Prostate gland (tissue), 2 donors: ENCODE data around the gene HNRNPAB. TPM values are rescaled to one million over a fixed set of nuclear protein-coding genes. Genes with fewer than 3 reads are reported as not detected.

ENCODE experiments used
- DNase-seq: peaks from one replicate; pipeline ENCODE4 v3.0.0-alpha.2; 2019; ENCODE audit warnings: low spot score
- H3K27ac ChIP-seq, 2 donors: fragments of 200-600 bp; sonication (generic); 2 replicates each; pipeline ENCODE4 v1.5.1; 2017 to 2019
- H3K27me3 ChIP-seq: fragments of 200-600 bp; sonication (generic); replicated peaks from 2 replicates; pipeline ENCODE4 v1.5.1; 2019; ENCODE audit not compliant: insufficient read depth
- H3K36me3 ChIP-seq, 2 donors: fragments of 200-600 bp; sonication (generic); 1 replicate in 1 of 2; 2 replicates in 1 of 2; pipeline versions ENCODE4 v1.5.1 to v1.8.1; 2017 to 2019
- H3K4me1 ChIP-seq: fragments of 200-600 bp; sonication (generic); replicated peaks from 2 replicates; pipeline ENCODE4 v1.5.1; 2019
- H3K4me3 ChIP-seq, 2 donors: fragments of 200-600 bp; sonication (generic); 2 replicates each; pipeline ENCODE4 v1.5.1; 2017 to 2019
- H3K9me3 ChIP-seq: fragments of 200-600 bp; sonication (generic); 2 replicates; pipeline ENCODE4 v1.5.1; 2017
- POLR2A ChIP-seq: fragments of 450-650 bp; IDR thresholded peaks from one replicate; pipeline ENCODE4 v1.6.1; 2016; ENCODE audit warnings: antibody characterized with exemption, mild to moderate bottlenecking
- POLR2AphosphoS5 ChIP-seq: sonication (generic); formaldehyde crosslinking; IDR thresholded peaks from one replicate; pipeline ENCODE4 v1.6.1; 2017; ENCODE audit warnings: antibody characterized with exemption
- WGBS: methylation state at CpG from one replicate; pipeline ENCODE4 v1.1.5; 2018; 5-methylcytosine and 5-hydroxymethylcytosine counted together
- intact Hi-C: fragments of 100-400 bp; cut with DNase I; formaldehyde crosslinking; loops from one replicate; pipeline ENCODE4 v1.14.2; 2022
- total RNA-seq, 2 donors: library from RNA; depleted of rRNA; stranded (reverse); fragments of >200 nt; gene quantifications; one replicate each; pipeline ENCODE4 v1.1.0, GENCODE V29; 2016
- TF ChIP-seq, protein P1 (sequence below), 4 experiments: fragments of 200-600 bp in 2 of 4; fragments of 450-650 bp in 2 of 4; sonication (generic) in 2 of 4; IDR thresholded peaks; 1 replicate in 3 of 4; 2 replicates in 1 of 4; pipeline ENCODE4 v1.5.1; 2016 to 2019; ENCODE audit warnings: antibody characterized with exemption in 4 of 4, mild to moderate bottlenecking in 2 of 4, moderate library complexity in 2 of 4

HNRNPAB gene
- total RNA-seq, 2 donors from 2014 or later = 73.1 to 104 TPM

DNA sequence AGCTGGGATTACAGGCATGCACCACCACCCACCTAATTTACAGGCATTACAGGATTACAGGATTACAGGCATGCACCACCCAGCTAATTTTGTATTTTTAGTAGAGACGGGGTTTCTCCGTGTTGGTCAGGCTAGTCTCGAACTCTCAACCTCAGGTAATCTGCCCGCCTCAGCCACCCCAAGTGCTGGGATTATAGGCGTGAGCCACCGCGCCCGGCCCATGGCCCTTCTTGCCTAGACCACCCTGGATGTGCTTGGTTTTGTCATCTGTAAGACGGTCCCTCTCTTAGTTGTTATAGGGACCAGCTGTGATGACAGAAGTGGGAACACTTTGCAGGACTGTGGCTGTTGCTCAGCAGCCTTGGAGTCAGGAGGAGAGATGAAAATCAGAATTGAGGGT is 31.8 kb downstream of the HNRNPAB start:
- TF ChIP-seq, protein P1, sequence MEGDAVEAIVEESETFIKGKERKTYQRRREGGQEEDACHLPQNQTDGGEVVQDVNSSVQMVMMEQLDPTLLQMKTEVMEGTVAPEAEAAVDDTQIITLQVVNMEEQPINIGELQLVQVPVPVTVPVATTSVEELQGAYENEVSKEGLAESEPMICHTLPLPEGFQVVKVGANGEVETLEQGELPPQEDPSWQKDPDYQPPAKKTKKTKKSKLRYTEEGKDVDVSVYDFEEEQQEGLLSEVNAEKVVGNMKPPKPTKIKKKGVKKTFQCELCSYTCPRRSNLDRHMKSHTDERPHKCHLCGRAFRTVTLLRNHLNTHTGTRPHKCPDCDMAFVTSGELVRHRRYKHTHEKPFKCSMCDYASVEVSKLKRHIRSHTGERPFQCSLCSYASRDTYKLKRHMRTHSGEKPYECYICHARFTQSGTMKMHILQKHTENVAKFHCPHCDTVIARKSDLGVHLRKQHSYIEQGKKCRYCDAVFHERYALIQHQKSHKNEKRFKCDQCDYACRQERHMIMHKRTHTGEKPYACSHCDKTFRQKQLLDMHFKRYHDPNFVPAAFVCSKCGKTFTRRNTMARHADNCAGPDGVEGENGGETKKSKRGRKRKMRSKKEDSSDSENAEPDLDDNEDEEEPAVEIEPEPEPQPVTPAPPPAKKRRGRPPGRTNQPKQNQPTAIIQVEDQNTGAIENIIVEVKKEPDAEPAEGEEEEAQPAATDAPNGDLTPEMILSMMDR (IDR thresholded peaks at IDR 0.05) = no peak
- no peak for TF ChIP-seq POLR2AphosphoS5
- no peak for TF ChIP-seq POLR2A
- WGBS = 91% methylated on average over 9 of the region's 9 CpGs
- intact Hi-C loops = no loop called here
- H3K36me3 ChIP-seq = no peaks in the 10 kb centered on the region
- peaks cover 8% of the 10 kb centered on the region for H3K4me1 ChIP-seq
- no peaks in the 10 kb centered on the region for H3K9me3 ChIP-seq
- no peak overlapping the region for H3K4me3 ChIP-seq
- H3K27me3 ChIP-seq = no peaks in the 10 kb centered on the region
- H3K27ac ChIP-seq = no peak overlapping the region
- no peak for DNase-seq

DNA sequence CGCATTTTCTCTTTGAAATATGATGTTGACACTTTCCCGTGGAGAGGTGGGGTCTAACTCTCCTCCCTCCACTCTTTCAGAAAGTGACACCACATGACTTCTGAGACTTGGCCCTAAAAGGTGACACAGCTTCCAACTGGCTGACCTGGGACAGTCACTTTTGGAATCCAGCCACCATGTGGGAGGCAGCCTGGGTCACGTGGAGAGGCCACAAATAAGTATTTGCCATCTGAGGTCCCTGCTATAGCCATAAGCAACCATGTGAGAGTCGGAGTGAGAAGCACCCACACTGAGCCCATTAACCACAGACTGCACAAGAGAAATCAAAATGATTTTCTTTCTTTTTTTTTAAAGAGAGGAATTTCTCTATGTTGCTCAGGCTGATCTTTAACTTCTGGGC is 32.3 kb downstream of the HNRNPAB start:
- H3K27ac ChIP-seq = no peak overlapping the region
- no peak for DNase-seq
- no peak overlapping the region for H3K4me3 ChIP-seq
- no peaks in the 10 kb centered on the region for H3K36me3 ChIP-seq
- 57% methylated on average over 4 of the region's 4 CpGs for WGBS
- peaks cover 2% of the 10 kb centered on the region for H3K4me1 ChIP-seq
- no peak for TF ChIP-seq POLR2A
- TF ChIP-seq, protein P1 (IDR thresholded peaks at IDR 0.05) = no peak
- no peak for TF ChIP-seq POLR2AphosphoS5
- intact Hi-C loops = no loop called here
- no peaks in the 10 kb centered on the region for H3K9me3 ChIP-seq
- no peaks in the 10 kb centered on the region for H3K27me3 ChIP-seq

DNA sequence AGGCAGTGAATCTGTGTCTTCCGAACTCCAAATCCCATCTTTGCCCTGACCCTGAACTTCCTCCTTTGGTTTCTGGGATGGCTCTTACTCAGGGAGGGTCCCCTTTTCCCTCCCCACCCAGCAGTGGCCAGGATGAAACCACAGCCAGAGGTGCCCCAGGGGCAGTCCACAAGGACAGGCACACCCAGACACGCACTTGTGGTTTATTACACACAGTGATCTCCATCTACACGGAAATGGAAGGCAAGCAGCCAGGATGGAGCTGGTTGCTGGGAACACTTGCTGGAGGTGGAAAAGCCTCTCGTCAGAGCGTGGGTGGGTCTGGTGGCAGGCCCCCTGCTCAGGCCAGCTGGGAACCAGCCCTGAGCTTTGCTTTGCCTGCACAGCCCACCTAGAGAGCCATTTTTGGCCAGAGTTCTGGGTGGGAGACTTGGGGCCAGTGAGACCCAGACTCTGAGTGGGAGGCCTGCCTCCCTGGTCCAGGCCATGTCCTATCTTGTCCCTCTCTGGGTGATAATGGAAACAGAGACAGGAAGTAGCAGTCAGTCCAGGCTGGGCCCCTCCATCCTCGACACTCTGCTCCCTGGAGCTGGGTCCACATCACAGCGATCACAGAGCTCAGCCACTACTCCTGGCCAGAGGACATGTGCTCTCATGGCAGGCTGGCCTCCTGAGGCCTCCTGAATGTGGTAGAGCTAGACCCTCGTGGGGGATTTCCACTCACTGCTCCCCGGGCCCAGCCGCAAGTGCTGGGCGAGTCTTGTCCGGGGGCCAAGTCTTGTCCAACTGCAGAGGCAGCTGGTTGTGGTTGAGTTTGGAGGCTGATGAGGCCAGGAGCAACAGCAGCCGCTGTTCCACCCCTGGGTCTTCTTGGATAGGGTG is 33.3 kb downstream of the HNRNPAB start:
- DNase-seq = no peak
- H3K9me3 ChIP-seq = no peaks in the 10 kb centered on the region
- TF ChIP-seq, protein P1 (IDR thresholded peaks at IDR 0.05) = no peak
- TF ChIP-seq POLR2A (no peak), POLR2AphosphoS5 (no peak)
- no peak overlapping the region for H3K27ac ChIP-seq
- intact Hi-C loops = no loop called here
- no peaks in the 10 kb centered on the region for H3K27me3 ChIP-seq
- no peak overlapping the region for H3K4me3 ChIP-seq
- no peaks in the 10 kb centered on the region for H3K36me3 ChIP-seq
- H3K4me1 ChIP-seq = no peaks in the 10 kb centered on the region
- 61% methylated on average over 8 of the region's 13 CpGs for WGBS

DNA sequence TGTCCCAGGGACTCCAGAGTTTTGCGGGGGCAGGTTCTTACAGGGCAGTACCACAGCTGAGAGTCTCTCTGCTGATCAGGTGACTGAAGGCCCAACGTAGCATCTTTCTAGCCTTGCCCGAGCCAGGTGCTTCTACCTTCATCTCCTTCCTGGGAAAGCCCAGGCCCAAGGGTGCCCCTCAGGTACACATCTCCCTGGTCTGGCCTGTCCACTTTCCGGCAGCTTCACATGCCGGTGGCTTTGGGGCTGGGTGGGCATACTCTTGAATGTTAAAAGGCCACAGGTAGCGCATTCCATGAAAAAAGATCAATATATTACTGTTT is 33.9 kb downstream of the HNRNPAB start:
- Histone ChIP-seq H3K4me1 (no peaks in the 10 kb centered on the region), H3K27me3 (no peaks in the 10 kb centered on the region), H3K9me3 (no peaks in the 10 kb centered on the region), H3K27ac (no peak overlapping the region), H3K36me3 (no peaks in the 10 kb centered on the region), H3K4me3 (no peak overlapping the region)
- DNase-seq = no peak
- no peak for TF ChIP-seq POLR2AphosphoS5
- TF ChIP-seq POLR2A = no peak
- TF ChIP-seq, protein P1 (IDR thresholded peaks at IDR 0.05) = no peak
- 98% methylated on average over 6 of the region's 6 CpGs for WGBS
- intact Hi-C loops = no loop called here
